Measurements from ENCODE around the gene BTN2A1.

- TF ChIP-seq CTCF (IDR thresholded peaks at IDR 0.05), result no peak
- no peak for TF ChIP-seq POLR2A (IDR thresholded peaks at IDR 0.05)
- TF ChIP-seq POLR2AphosphoS5 (IDR thresholded peaks at IDR 0.05), result no peak
Measured at GRCh38 chr6:26450240-26450639, 7.5 kb upstream of the BTN2A1 start.

All from sigmoid colon (tissue), 4 donors.